ENCODE measurements around the gene NHLRC2. TPM values are rescaled to one million over a fixed set of nuclear protein-coding genes. Genes with fewer than 3 reads are reported as not detected.

Gene NHLRC2
- total and polyA plus RNA-seq, 2 of the 13 experiments (the other 11 are each of a cell fraction or from before 2014, with no cell fraction given): 7.6 to 12.7 TPM

GRCh38 chr10:113921561-113922370 lies 67.3 kb downstream of the NHLRC2 start:
- no TSS peak for BruUV-seq (replicated peaks)
- ChIA-PET CTCF (ENCODE audit: low intra/inter-chr PET ratio, low total read pairs) (no interaction called here), POLR2A (no interaction called here)
- Histone ChIP-seq H4K20me1 (ENCODE audit: insufficient read depth, low read length) (no peaks in the 10 kb centered on the region), H3K4me1 (ENCODE audit: insufficient read depth, low read length) (no peaks in the 10 kb centered on the region), H3K36me3 (replicated peaks in 1 of 2; ENCODE audit: control insufficient read depth in 1 of 2, insufficient read depth in 2 of 2, low read length in 2 of 2) (no peaks in the 10 kb centered on the region), H3K27me3 (ENCODE audit: control insufficient read depth in 1 of 2, insufficient read depth in 2 of 2, low read length in 2 of 2) (no peaks in the 10 kb centered on the region), H3K4me3 (replicated peaks in 1 of 3; ENCODE audit: insufficient read depth in 1 of 3, low read depth in 2 of 3, low read length in 3 of 3) (no peak overlapping the region), H2AFZ (ENCODE audit: low read length) (no peak overlapping the region), H3K27ac (ENCODE audit: extremely low read length, insufficient read depth, low read length) (no peak overlapping the region), H3K9ac (ENCODE audit: insufficient read depth, low read depth, low read length) (no peak overlapping the region), H3K79me2 (ENCODE audit: insufficient read depth, low read length) (no peaks in the 10 kb centered on the region), H3K9me3 (ENCODE audit: low read length) (no peaks in the 10 kb centered on the region), H3K4me2 (ENCODE audit: low read depth, low read length) (no peak overlapping the region)
- DNase-seq (ENCODE audit: low spot score) (no peak), ATAC-seq (no peak), FAIRE-seq (no peak)
- WGBS (ENCODE audit: low lambda C conversion rate): 63% methylated on average over 5 of the region's 5 CpGs
- TF ChIP-seq GLMP (CRISPR knock-in tag; IDR thresholded peaks at IDR 0.05; ENCODE audit: borderline replicate concordance) (no peak), ZNF543 (CRISPR knock-in tag; IDR thresholded peaks at IDR 0.05) (no peak), ELF4 (CRISPR knock-in tag; IDR thresholded peaks at IDR 0.05; ENCODE audit: borderline replicate concordance) (no peak)
- TF ChIP-seq, protein P1, sequence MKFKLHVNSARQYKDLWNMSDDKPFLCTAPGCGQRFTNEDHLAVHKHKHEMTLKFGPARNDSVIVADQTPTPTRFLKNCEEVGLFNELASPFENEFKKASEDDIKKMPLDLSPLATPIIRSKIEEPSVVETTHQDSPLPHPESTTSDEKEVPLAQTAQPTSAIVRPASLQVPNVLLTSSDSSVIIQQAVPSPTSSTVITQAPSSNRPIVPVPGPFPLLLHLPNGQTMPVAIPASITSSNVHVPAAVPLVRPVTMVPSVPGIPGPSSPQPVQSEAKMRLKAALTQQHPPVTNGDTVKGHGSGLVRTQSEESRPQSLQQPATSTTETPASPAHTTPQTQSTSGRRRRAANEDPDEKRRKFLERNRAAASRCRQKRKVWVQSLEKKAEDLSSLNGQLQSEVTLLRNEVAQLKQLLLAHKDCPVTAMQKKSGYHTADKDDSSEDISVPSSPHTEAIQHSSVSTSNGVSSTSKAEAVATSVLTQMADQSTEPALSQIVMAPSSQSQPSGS (CRISPR knock-in tag; IDR thresholded peaks at IDR 0.05): no peak
- intact Hi-C loops (cut with micrococcal nuclease; ENCODE audit: unreplicated experiment): no loop called here
- in situ Hi-C loops (cut with HindIII; ENCODE audit: extremely low pct_ligation_motif_present, low pct_unique_long_range_greater_than_20kb): no loop called here
